Measurements from ENCODE around the gene MGP.

MGP gene

DNA sequence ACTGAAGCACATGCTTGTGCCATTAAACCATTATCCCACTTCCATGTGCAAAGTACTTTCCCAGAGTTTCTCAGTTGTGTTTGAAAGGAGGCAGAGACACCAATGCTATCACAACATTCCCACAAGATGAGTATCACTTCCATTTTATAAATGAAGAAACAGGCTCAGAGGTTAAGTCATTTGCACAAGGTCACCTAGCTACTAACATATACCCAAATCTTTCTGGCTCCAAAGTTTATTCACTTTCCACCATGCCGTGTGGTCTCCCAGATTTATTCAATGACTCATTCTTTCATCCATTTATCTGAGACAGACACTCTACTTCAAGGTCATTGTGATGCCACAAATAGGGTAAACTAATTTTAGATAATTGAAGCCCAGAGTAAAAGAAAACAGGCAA lies 51.7 kb downstream of the MGP start:
- Histone ChIP-seq H3K36me3 (ENCODE audit: control insufficient read depth, insufficient read depth, low read length) (no peaks in the 10 kb centered on the region), H3K4me3 (ENCODE audit: low read length) (no peak overlapping the region), H3K9ac (ENCODE audit: low read length) (no peak overlapping the region), H3K9me3 (ENCODE audit: control insufficient read depth, low read length) (no peaks in the 10 kb centered on the region), H3K4me1 (ENCODE audit: control insufficient read depth, insufficient read depth, low read length) (no peaks in the 10 kb centered on the region), H3K27me3 (ENCODE audit: control insufficient read depth, insufficient read depth, low read length) (no peaks in the 10 kb centered on the region)

- Histone ChIP-seq H3K4me3 (ENCODE audit: low read length) (no peak overlapping the region), H3K9me3 (ENCODE audit: control insufficient read depth, low read length) (no peaks in the 10 kb centered on the region), H3K4me1 (ENCODE audit: control insufficient read depth, insufficient read depth, low read length) (no peaks in the 10 kb centered on the region), H3K27me3 (ENCODE audit: control insufficient read depth, insufficient read depth, low read length) (no peaks in the 10 kb centered on the region), H3K36me3 (ENCODE audit: control insufficient read depth, insufficient read depth, low read length) (no peaks in the 10 kb centered on the region), H3K9ac (ENCODE audit: low read length) (no peak overlapping the region)
Measured at GRCh38 chr12:14833336-14833735, 52.3 kb downstream of the MGP start.
